DOHH2 (cell line): ENCODE measurements around the gene ANKS1B.

Experiments
- H3F3A ChIP-seq: fragments of 200-600 bp; sonication (generic), shearing (Covaris generic); 2 replicates; pipeline ENCODE4 v1.6.0; 2016; ENCODE audit warnings: antibody characterized with exemption, mild to moderate bottlenecking; ENCODE audit not compliant: control insufficient read depth, insufficient read depth
- H3K27ac ChIP-seq: fragments of 200-600 bp; sonication (generic); 2 replicates; pipeline ENCODE4 v1.5.1; 2014; ENCODE audit warnings: low read depth, mild to moderate bottlenecking, low read length, moderate library complexity
- H3K27me3 ChIP-seq: fragments of 200-600 bp; sonication (generic); 2 replicates; pipeline ENCODE4 v1.6.1; 2014; ENCODE audit warnings: mild to moderate bottlenecking, low read length, mixed read lengths; ENCODE audit not compliant: control insufficient read depth
- H3K36me3 ChIP-seq: fragments of 200-600 bp; sonication (generic); 2 replicates; pipeline ENCODE4 v1.6.1; 2014; ENCODE audit warnings: mild to moderate bottlenecking, low read length, moderate library complexity, mixed read lengths; ENCODE audit not compliant: control insufficient read depth
- H3K4me1 ChIP-seq: fragments of 200-600 bp; sonication (generic); 2 replicates; pipeline ENCODE4 v1.6.1; 2014; ENCODE audit warnings: mild to moderate bottlenecking, low read length, mixed read lengths; ENCODE audit not compliant: control insufficient read depth
- H3K4me2 ChIP-seq: fragments of 200-600 bp; sonication (generic); 2 replicates; pipeline ENCODE4 v1.6.0; 2014; ENCODE audit warnings: mild to moderate bottlenecking, low read length, moderate library complexity
- H3K4me3 ChIP-seq: fragments of 200-600 bp; sonication (generic); 2 replicates; pipeline ENCODE4 v1.5.1; 2014; ENCODE audit warnings: mild to moderate bottlenecking, low read length, mixed read lengths
- H3K79me2 ChIP-seq: fragments of 200-600 bp; sonication (generic); 2 replicates; pipeline ENCODE4 v1.6.1; 2014; ENCODE audit warnings: mild to moderate bottlenecking, low read length, mixed read lengths; ENCODE audit not compliant: control insufficient read depth
- H3K9me2 ChIP-seq: fragments of 200-600 bp; sonication (generic); replicated peaks from 2 replicates; pipeline ENCODE4 v1.6.1; 2014; ENCODE audit warnings: mild to moderate bottlenecking, low read length, mixed read lengths; ENCODE audit not compliant: control insufficient read depth
- H3K9me3 ChIP-seq: fragments of 200-600 bp; sonication (generic); 2 replicates; pipeline ENCODE4 v1.6.1; 2014; ENCODE audit warnings: antibody characterized with exemption, low read length, mixed read lengths; ENCODE audit not compliant: control insufficient read depth, insufficient read depth
- H4K20me1 ChIP-seq: fragments of 200-600 bp; sonication (generic); 2 replicates; pipeline ENCODE4 v1.6.0; 2014; ENCODE audit warnings: low read depth, mild to moderate bottlenecking, antibody characterized with exemption, low read length, moderate library complexity; ENCODE audit not compliant: control insufficient read depth, insufficient read depth
- EZH2phosphoT487 ChIP-seq: fragments of 200-600 bp; sonication (generic); IDR thresholded peaks from 2 replicates; pipeline ENCODE4 v1.6.1; 2017; ENCODE audit warnings: borderline replicate concordance, mild to moderate bottlenecking, antibody characterized with exemption, low read length, moderate library complexity, mixed read lengths
- TF ChIP-seq, protein P1 (sequence below): fragments of 200-600 bp; sonication (generic); IDR thresholded peaks from one replicate; pipeline ENCODE4 v1.5.1; 2014; ENCODE audit warnings: antibody characterized with exemption, mild to moderate bottlenecking, low read depth, low read length; ENCODE audit not compliant: poor library complexity, severe bottlenecking

The ANKS1B gene

DNA sequence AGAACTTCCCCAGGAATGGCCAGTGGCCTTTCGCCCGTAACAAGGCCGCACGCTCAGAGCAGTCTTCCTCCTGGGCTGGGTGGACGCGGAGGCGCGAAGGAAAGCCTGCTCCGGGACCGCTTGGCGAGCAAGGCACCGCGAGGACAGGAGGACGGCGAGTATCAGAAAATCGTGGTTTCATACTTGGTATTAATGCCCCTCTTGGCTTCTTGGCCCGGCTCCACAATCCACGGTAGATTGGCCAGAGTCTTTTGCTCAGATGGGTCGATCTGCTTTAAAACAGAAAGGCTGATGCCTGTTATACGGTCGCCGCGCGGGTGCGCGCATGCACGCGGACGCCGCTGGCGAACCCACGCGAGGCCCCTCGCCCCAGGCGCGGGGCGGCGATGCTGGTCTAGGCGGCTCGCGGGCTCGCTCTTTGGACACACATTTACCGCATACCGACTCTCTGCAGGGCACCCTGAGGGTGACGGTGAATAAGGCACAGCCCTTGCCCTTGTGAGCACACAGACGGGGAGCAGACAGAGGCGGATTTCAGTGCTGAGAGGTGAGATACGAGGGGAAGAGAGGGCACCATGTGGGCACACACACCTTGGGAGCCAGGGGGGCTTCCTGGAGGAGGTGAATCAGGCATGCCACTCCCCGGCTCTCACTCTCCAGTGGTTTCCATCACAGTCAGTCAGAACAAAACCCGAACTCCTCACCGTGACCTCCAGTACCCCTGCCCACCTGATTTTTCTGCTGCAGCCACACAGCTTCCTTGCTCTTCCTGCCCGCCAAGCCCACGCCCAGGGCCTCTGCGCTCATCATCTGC, 1239.0 kb downstream of the ANKS1B start:
- Histone ChIP-seq H3K27me3 (peaks cover 27% of the 10 kb centered on the region), H3K9me2 (no peaks in the 10 kb centered on the region), H3K4me1 (peaks cover 8% of the 10 kb centered on the region; the same call in 1 of the 2 replicates), H3F3A (no peaks in the 10 kb centered on the region), H3K9me3 (no peaks in the 10 kb centered on the region), H3K27ac (no peak overlapping the region), H3K36me3 (no peaks in the 10 kb centered on the region), H4K20me1 (no peaks in the 10 kb centered on the region), H3K4me2 (peak overlapping the region; percentile 66), H3K4me3 (peak overlapping the region; percentile 59), H3K79me2 (no peaks in the 10 kb centered on the region)
- TF ChIP-seq, protein P1, sequence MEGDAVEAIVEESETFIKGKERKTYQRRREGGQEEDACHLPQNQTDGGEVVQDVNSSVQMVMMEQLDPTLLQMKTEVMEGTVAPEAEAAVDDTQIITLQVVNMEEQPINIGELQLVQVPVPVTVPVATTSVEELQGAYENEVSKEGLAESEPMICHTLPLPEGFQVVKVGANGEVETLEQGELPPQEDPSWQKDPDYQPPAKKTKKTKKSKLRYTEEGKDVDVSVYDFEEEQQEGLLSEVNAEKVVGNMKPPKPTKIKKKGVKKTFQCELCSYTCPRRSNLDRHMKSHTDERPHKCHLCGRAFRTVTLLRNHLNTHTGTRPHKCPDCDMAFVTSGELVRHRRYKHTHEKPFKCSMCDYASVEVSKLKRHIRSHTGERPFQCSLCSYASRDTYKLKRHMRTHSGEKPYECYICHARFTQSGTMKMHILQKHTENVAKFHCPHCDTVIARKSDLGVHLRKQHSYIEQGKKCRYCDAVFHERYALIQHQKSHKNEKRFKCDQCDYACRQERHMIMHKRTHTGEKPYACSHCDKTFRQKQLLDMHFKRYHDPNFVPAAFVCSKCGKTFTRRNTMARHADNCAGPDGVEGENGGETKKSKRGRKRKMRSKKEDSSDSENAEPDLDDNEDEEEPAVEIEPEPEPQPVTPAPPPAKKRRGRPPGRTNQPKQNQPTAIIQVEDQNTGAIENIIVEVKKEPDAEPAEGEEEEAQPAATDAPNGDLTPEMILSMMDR: no peak
- TF ChIP-seq EZH2phosphoT487: no peak; the same call in 1 of the 2 replicates

DNA sequence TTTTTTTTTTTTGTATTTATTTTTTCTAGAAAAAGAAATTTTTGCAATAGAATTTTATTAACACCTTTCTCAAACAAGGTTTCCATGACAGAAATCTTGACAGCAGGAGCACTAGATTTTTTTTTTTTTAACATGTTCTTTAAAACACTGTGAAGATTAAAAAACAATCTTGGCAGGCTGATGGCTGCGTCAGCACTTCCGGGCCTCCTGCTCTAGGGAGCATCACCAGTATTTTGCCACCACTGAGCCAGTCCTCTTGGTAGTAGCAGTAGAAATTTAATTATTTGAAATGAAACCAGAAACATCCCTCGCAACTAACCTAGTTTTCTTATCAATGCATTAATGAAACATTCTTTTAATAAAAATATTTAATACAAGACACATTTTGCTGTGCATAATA, 1240.1 kb downstream of the ANKS1B start:
- Histone ChIP-seq H3K9me3 (no peaks in the 10 kb centered on the region), H3F3A (no peaks in the 10 kb centered on the region), H3K27me3 (peaks cover 30% of the 10 kb centered on the region), H3K27ac (no peak overlapping the region), H3K9me2 (no peaks in the 10 kb centered on the region), H3K4me3 (no peak overlapping the region), H3K36me3 (no peaks in the 10 kb centered on the region), H3K4me1 (peaks cover 8% of the 10 kb centered on the region; the same call in 1 of the 2 replicates), H3K79me2 (no peaks in the 10 kb centered on the region), H4K20me1 (no peaks in the 10 kb centered on the region), H3K4me2 (no peak overlapping the region)
- TF ChIP-seq EZH2phosphoT487: no peak
- TF ChIP-seq, protein P1: no peak

DNA sequence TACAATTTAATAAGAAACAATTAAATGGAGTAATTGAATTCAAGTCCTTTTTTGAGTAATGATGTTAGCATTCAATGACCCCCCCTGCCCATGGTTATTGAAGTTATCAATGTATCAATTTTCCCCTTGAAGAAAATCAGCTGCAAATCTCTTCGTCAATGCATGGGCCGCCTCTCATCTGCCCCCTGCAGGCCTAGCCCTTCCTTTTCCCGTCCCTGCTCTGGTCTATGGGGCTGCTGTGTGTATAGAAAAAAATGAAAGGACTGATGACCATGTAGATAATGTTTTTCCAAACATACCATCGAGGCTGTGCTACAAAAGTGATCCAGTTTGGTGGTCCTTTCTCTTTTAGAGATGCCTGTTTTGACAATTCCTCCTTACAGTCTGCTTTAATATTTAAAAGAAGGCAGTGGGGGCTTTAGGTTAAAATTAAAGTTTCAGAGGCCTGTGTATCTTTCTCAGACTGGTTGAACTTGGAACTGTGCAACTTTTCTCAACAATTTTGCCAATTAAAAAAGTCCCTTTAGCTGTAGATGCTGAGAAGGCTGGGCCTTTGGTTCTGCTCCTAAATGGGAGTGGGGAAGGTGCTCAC, 1241.3 kb downstream of the ANKS1B start:
- H3K4me3 ChIP-seq: no peak overlapping the region
- peaks cover 30% of the 10 kb centered on the region for H3K27me3 ChIP-seq
- no peaks in the 10 kb centered on the region for H3K36me3 ChIP-seq
- no peak overlapping the region for H3K27ac ChIP-seq
- H3K4me2 ChIP-seq: no peak overlapping the region
- H3F3A ChIP-seq: no peaks in the 10 kb centered on the region
- H3K4me1 ChIP-seq: peaks cover 8% of the 10 kb centered on the region; the same call in 1 of the 2 replicates
- H3K9me3 ChIP-seq: no peaks in the 10 kb centered on the region
- H3K9me2 ChIP-seq: no peaks in the 10 kb centered on the region
- H3K79me2 ChIP-seq: no peaks in the 10 kb centered on the region
- TF ChIP-seq, protein P1: peak; percentile 76
- no peak for TF ChIP-seq EZH2phosphoT487
- H4K20me1 ChIP-seq: no peaks in the 10 kb centered on the region
